WTC11 (cell line): Measurements from ENCODE around the gene MFN1. TPM values are rescaled to one million over a fixed set of nuclear protein-coding genes. Genes with fewer than 3 reads are reported as not detected.

ENCODE experiments used
- ATAC-seq: fragments of 200-7000 bp; cut with Tn5 transposase; 2 replicates; pipeline ENCODE4 v1.10.0; 2021; ENCODE audit warnings: mild to moderate bottlenecking, moderate library complexity
- CTCF ChIA-PET: fragments of 300-600 bp; sonication (Branson Sonifier 250); formaldehyde crosslinking; loops from one replicate; lab custom pipeline; 2021; ENCODE audit warnings: antibody characterized with exemption; lab: Charles Lee
- POLR2A ChIA-PET: fragments of 350-600 bp; sonication (Branson Sonifier 250); formaldehyde crosslinking; loops from one replicate; lab custom pipeline; 2021; ENCODE audit warnings: antibody characterized with exemption; lab: Charles Lee
- DNase-seq: peaks from one replicate; pipeline ENCODE4 v3.0.0; 2021; ENCODE audit warnings: low spot score
- H3K27ac Mint-ChIP-seq: 2 replicates; pipeline ENCODE4 v1.8.0; 2021; ENCODE audit warnings: mixed read lengths
- H3K27me3 Mint-ChIP-seq: 2 replicates; pipeline ENCODE4 v1.8.0; 2021; ENCODE audit warnings: low read depth, mild to moderate bottlenecking, moderate library complexity, mixed read lengths
- H3K36me3 Mint-ChIP-seq: 2 replicates; pipeline ENCODE4 v1.8.0; 2021; ENCODE audit warnings: mixed read lengths
- H3K4me1 Mint-ChIP-seq: 2 replicates; pipeline ENCODE4 v1.8.0; 2022; ENCODE audit warnings: mixed read lengths
- H3K4me3 Mint-ChIP-seq: 2 replicates; pipeline ENCODE4 v1.8.0; 2021; ENCODE audit warnings: mild to moderate bottlenecking, moderate library complexity, mixed read lengths
- H3K9me3 Mint-ChIP-seq: 2 replicates; pipeline ENCODE4 v1.8.0; 2021; ENCODE audit warnings: mixed read lengths
- ATF3 ChIP-seq: sonication (generic); formaldehyde crosslinking; conservative IDR thresholded peaks from 2 replicates; pipeline ENCODE4 v1.8.1; 2022; ENCODE audit warnings: mild to moderate bottlenecking, missing genetic modification reagents
- ATF6 ChIP-seq: sonication (generic); formaldehyde crosslinking; IDR thresholded peaks from 2 replicates; pipeline ENCODE4 v1.8.1; 2023; ENCODE audit warnings: mild to moderate bottlenecking, missing genetic modification reagents
- E2F5 ChIP-seq: sonication (generic); formaldehyde crosslinking; IDR thresholded peaks from 2 replicates; pipeline ENCODE4 v1.8.1; 2022; ENCODE audit warnings: mild to moderate bottlenecking, moderate library complexity, missing genetic modification reagents
- ELF4 ChIP-seq: sonication (generic); formaldehyde crosslinking; IDR thresholded peaks from 2 replicates; pipeline ENCODE4 v1.8.1; 2022; ENCODE audit warnings: low read depth, mild to moderate bottlenecking, moderate library complexity, missing genetic modification reagents
- EMX1 ChIP-seq: fragments of 250-450 bp; sonication (Bioruptor Pico); IDR thresholded peaks from 2 replicates; pipeline ENCODE4 v1.8.0; 2021; ENCODE audit warnings: mild to moderate bottlenecking
- GRHL2 ChIP-seq: fragments of 250-450 bp; sonication (Bioruptor Pico); IDR thresholded peaks from 2 replicates; pipeline ENCODE4 v1.8.0; 2022; ENCODE audit warnings: mild to moderate bottlenecking, moderate library complexity; ENCODE audit not compliant: insufficient replicate concordance, severe bottlenecking
- GTF2I ChIP-seq: fragments of 250-450 bp; sonication (Bioruptor Pico); conservative IDR thresholded peaks from 2 replicates; pipeline ENCODE4 v1.4.0; 2021; ENCODE audit warnings: mild to moderate bottlenecking
- JUN ChIP-seq: sonication (generic); formaldehyde crosslinking; IDR thresholded peaks from 2 replicates; pipeline ENCODE4 v1.8.0; 2023; ENCODE audit warnings: mild to moderate bottlenecking, missing genetic modification reagents
- MYBL2 ChIP-seq: sonication (generic); formaldehyde crosslinking; IDR thresholded peaks from 2 replicates; pipeline ENCODE4 v1.8.1; 2023; ENCODE audit warnings: mild to moderate bottlenecking, moderate library complexity, missing genetic modification reagents
- NFATC4 ChIP-seq: fragments of 250-450 bp; sonication (Bioruptor Pico); IDR thresholded peaks from 2 replicates; pipeline ENCODE4 v1.9.0; 2021; ENCODE audit warnings: mild to moderate bottlenecking
- PRRX2 ChIP-seq: fragments of 250-450 bp; sonication (Bioruptor Pico); IDR thresholded peaks from 2 replicates; pipeline ENCODE4 v1.8.0; 2021; ENCODE audit warnings: mild to moderate bottlenecking
- RORB ChIP-seq: fragments of 250-450 bp; sonication (Bioruptor Pico); IDR thresholded peaks from 2 replicates; pipeline ENCODE4 v1.9.0; 2021; ENCODE audit warnings: mild to moderate bottlenecking
- TEAD1 ChIP-seq: sonication (generic); formaldehyde crosslinking; IDR thresholded peaks from 2 replicates; pipeline ENCODE4 v1.8.0; 2022; ENCODE audit warnings: mild to moderate bottlenecking, missing genetic modification reagents
- ZNF121 ChIP-seq: sonication (generic); formaldehyde crosslinking; IDR thresholded peaks from 2 replicates; pipeline ENCODE4 v1.8.0; 2023; ENCODE audit warnings: missing genetic modification reagents
- ZNF263 ChIP-seq: sonication (generic); formaldehyde crosslinking; IDR thresholded peaks from 2 replicates; pipeline ENCODE4 v1.8.1; 2022; ENCODE audit warnings: low read depth, mild to moderate bottlenecking, moderate library complexity, missing genetic modification reagents
- ZNF425 ChIP-seq: fragments of 250-450 bp; sonication (Bioruptor Pico); conservative IDR thresholded peaks from 2 replicates; pipeline ENCODE4 v1.9.0; 2021; ENCODE audit warnings: mild to moderate bottlenecking
- ZNF671 ChIP-seq: fragments of 250-450 bp; sonication (Bioruptor Pico); IDR thresholded peaks from 2 replicates; pipeline ENCODE4 v1.8.0; 2021; ENCODE audit warnings: mild to moderate bottlenecking
- total RNA-seq: library from RNA; stranded (reverse); gene quantifications from 3 replicates; pipeline ENCODE4 v1.2.3, GENCODE V29; 2021
- TF ChIP-seq, protein P1 (sequence below): sonication (generic); formaldehyde crosslinking; IDR thresholded peaks from 2 replicates; pipeline ENCODE4 v1.8.0; 2023; ENCODE audit warnings: mild to moderate bottlenecking, missing genetic modification reagents
- TF ChIP-seq, protein P2 (sequence below): sonication (generic); formaldehyde crosslinking; IDR thresholded peaks from 2 replicates; pipeline ENCODE4 v1.8.0; 2022; ENCODE audit warnings: mild to moderate bottlenecking, missing genetic modification reagents
- TF ChIP-seq, protein P3 (sequence below): fragments of 250-450 bp; sonication (Bioruptor Pico); IDR thresholded peaks from 2 replicates; pipeline ENCODE4 v1.9.0; 2021; ENCODE audit warnings: moderate library complexity, mild to moderate bottlenecking, inconsistent platforms, borderline replicate concordance
- TF ChIP-seq, protein P4 (sequence below): sonication (generic); formaldehyde crosslinking; IDR thresholded peaks from 2 replicates; pipeline ENCODE4 v1.8.1; 2022; ENCODE audit warnings: low read depth, missing genetic modification reagents, borderline replicate concordance
- TF ChIP-seq, protein P5 (sequence below): sonication (generic); formaldehyde crosslinking; IDR thresholded peaks from 2 replicates; pipeline ENCODE4 v1.8.0; 2022; ENCODE audit warnings: mild to moderate bottlenecking, missing genetic modification reagents

Gene MFN1
- total RNA-seq, 1 experiment from 2014 or later, result 42.7 TPM

DNA sequence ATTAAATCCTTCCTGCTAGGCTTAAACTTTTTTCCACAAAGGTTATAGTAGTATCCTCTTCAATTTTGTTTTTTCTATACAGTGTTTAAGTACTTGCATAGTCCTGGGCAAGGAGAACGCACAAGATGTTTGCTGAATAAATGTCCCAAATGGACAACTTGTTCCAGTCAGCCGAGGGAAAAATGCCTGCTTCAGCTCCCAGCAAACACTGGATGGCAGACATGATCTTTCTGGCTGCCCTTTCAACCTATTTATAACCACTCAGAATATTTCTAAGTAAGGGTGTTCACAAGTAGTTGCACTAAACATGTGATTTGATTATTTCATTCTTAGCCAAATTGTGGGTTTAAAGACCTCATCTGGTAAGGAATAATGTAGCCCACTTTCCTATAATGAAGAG is 74.0 kb downstream of the MFN1 start:
- Mint-ChIP-seq H3K27me3 (no peaks in the 10 kb centered on the region), H3K27ac (no peak overlapping the region), H3K4me1 (no peaks in the 10 kb centered on the region), H3K4me3 (no peak overlapping the region), H3K9me3 (no peaks in the 10 kb centered on the region), H3K36me3 (peaks cover 15% of the 10 kb centered on the region)
- CTCF ChIA-PET, result interaction anchor here (1.3 to 1.4 kb wide), 2 partner anchors 9 to 141 kb away, joined by 4 to 7 read pairs; partner anchors contain the start of gene ACTL6A
- POLR2A ChIA-PET, result no interaction called here
- no peak; the same call in 1 of the 2 replicates for ATAC-seq
- no peak for TF ChIP-seq ZNF121 (CRISPR knock-in tag)
- no peak for TF ChIP-seq ZNF671
- no peak for TF ChIP-seq JUN (CRISPR knock-in tag)
- no peak for TF ChIP-seq PRRX2 (CRISPR knock-in tag)
- peak; percentile 17 for DNase-seq

DNA sequence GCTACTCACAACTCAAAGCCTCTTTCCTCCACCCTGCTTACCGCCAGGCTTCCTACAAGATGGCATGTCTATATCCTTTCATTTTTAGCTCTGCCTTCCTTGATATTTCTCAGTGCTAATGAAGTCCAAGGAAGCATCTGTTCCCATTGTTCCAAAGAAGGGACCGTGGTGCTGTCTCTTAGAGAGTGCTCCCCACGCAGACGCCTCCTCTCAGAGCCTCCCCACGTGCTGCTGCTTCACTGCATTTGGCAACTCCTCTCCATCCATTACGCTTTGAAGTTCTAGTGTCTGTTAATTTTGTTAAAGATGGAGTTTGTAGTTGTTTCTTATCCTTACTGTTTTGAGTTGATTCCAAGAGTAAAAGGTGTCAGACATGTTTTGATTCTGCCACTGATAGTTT is 77.6 kb downstream of the MFN1 start:
- no peak overlapping the region for H3K27ac Mint-ChIP-seq
- no peaks in the 10 kb centered on the region for H3K4me1 Mint-ChIP-seq
- TF ChIP-seq ZNF263 (CRISPR knock-in tag) (no peak), EMX1 (CRISPR knock-in tag) (no peak), NFATC4 (CRISPR knock-in tag) (no peak), ELF4 (CRISPR knock-in tag) (no peak), MYBL2 (CRISPR knock-in tag) (no peak), TEAD1 (CRISPR knock-in tag) (no peak), E2F5 (CRISPR knock-in tag) (no peak), ZNF425 (CRISPR knock-in tag) (no peak), ATF6 (CRISPR knock-in tag) (no peak), RORB (CRISPR knock-in tag) (no peak), GRHL2 (CRISPR knock-in tag) (no peak), JUN (CRISPR knock-in tag) (no peak), GTF2I (CRISPR knock-in tag) (no peak), ATF3 (no peak)
- TF ChIP-seq, protein P1, sequence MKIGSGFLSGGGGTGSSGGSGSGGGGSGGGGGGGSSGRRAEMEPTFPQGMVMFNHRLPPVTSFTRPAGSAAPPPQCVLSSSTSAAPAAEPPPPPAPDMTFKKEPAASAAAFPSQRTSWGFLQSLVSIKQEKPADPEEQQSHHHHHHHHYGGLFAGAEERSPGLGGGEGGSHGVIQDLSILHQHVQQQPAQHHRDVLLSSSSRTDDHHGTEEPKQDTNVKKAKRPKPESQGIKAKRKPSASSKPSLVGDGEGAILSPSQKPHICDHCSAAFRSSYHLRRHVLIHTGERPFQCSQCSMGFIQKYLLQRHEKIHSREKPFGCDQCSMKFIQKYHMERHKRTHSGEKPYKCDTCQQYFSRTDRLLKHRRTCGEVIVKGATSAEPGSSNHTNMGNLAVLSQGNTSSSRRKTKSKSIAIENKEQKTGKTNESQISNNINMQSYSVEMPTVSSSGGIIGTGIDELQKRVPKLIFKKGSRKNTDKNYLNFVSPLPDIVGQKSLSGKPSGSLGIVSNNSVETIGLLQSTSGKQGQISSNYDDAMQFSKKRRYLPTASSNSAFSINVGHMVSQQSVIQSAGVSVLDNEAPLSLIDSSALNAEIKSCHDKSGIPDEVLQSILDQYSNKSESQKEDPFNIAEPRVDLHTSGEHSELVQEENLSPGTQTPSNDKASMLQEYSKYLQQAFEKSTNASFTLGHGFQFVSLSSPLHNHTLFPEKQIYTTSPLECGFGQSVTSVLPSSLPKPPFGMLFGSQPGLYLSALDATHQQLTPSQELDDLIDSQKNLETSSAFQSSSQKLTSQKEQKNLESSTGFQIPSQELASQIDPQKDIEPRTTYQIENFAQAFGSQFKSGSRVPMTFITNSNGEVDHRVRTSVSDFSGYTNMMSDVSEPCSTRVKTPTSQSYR (CRISPR knock-in tag), result no peak
- TF ChIP-seq, protein P2, sequence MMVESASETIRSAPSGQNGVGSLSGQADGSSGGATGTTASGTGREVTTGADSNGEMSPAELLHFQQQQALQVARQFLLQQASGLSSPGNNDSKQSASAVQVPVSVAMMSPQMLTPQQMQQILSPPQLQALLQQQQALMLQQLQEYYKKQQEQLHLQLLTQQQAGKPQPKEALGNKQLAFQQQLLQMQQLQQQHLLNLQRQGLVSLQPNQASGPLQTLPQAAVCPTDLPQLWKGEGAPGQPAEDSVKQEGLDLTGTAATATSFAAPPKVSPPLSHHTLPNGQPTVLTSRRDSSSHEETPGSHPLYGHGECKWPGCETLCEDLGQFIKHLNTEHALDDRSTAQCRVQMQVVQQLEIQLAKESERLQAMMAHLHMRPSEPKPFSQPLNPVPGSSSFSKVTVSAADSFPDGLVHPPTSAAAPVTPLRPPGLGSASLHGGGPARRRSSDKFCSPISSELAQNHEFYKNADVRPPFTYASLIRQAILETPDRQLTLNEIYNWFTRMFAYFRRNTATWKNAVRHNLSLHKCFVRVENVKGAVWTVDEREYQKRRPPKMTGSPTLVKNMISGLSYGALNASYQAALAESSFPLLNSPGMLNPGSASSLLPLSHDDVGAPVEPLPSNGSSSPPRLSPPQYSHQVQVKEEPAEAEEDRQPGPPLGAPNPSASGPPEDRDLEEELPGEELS, result no peak
- TF ChIP-seq, protein P3, sequence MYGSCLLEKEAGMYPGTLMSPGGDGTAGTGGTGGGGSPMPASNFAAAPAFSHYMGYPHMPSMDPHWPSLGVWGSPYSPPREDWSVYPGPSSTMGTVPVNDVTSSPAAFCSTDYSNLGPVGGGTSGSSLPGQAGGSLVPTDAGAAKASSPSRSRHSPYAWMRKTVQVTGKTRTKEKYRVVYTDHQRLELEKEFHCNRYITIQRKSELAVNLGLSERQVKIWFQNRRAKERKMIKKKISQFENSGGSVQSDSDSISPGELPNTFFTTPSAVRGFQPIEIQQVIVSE (CRISPR knock-in tag), result no peak
- TF ChIP-seq, protein P4, sequence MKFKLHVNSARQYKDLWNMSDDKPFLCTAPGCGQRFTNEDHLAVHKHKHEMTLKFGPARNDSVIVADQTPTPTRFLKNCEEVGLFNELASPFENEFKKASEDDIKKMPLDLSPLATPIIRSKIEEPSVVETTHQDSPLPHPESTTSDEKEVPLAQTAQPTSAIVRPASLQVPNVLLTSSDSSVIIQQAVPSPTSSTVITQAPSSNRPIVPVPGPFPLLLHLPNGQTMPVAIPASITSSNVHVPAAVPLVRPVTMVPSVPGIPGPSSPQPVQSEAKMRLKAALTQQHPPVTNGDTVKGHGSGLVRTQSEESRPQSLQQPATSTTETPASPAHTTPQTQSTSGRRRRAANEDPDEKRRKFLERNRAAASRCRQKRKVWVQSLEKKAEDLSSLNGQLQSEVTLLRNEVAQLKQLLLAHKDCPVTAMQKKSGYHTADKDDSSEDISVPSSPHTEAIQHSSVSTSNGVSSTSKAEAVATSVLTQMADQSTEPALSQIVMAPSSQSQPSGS (CRISPR knock-in tag), result no peak
- TF ChIP-seq, protein P5, sequence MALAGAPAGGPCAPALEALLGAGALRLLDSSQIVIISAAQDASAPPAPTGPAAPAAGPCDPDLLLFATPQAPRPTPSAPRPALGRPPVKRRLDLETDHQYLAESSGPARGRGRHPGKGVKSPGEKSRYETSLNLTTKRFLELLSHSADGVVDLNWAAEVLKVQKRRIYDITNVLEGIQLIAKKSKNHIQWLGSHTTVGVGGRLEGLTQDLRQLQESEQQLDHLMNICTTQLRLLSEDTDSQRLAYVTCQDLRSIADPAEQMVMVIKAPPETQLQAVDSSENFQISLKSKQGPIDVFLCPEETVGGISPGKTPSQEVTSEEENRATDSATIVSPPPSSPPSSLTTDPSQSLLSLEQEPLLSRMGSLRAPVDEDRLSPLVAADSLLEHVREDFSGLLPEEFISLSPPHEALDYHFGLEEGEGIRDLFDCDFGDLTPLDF, result no peak

More for the DNA sequence above, 77.6 kb downstream of the MFN1 start:
- ATAC-seq (no peak), DNase-seq (no peak)
- ChIA-PET POLR2A (no interaction called here), CTCF (no interaction called here)
- Mint-ChIP-seq H3K36me3 (peaks cover 10% of the 10 kb centered on the region), H3K27me3 (no peaks in the 10 kb centered on the region), H3K9me3 (no peaks in the 10 kb centered on the region), H3K4me3 (no peak overlapping the region)
